Measurements from ENCODE around the gene ZNHIT2. TPM values are rescaled to one million over a fixed set of nuclear protein-coding genes. Genes with fewer than 3 reads are reported as not detected.

ZNHIT2 gene
- total RNA-seq, 1 donor from 2014 or later, result 11.1 TPM

DNA sequence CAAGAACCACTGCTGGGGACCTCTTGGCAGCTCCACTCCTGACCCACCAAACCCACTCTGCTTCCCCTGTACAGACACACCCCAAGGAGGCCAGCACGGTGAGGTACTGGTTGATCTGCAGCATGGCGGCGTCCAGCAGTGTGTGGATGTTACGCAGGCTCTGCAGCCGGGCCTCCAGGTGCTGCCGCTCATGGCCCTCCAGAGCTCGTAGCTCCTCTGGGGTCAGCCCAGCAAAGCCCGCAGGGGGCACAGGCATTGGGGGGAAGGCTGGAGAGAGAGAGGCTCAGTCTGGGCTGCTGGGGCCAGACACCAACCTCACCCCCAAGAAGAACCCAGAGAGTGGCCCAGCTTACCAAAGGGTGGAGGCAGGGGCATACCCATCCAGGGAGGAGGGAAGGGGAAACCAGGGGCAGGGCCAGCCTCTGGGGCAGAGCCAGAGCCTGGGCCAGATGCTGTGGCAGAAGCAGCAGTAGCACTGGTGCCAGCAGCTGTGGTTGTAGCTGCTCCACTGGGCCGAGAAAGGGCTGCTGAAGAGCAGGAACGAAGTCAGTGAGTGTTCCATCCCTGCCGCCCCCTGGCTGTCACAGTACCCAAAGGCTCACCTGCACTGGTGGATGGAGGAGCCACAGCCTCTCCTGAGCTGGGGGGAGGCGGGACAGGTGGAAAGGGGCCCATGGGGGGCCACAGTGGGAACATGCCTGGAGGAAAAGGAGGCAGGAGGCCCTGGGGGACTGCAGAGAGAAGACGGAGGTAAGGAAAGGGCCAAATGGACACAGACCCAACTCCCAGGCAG lies 12.3 kb upstream of the ZNHIT2 start:
- no peak for FAIRE-seq
- Histone ChIP-seq H3K4me3 (ENCODE audit: low read depth, low read length) (no peak overlapping the region), H3K27me3 (ENCODE audit: control insufficient read depth, insufficient read depth, low read length) (no peaks in the 10 kb centered on the region), H3K36me3 (ENCODE audit: control insufficient read depth, insufficient read depth, low read length) (peaks cover 55% of the 10 kb centered on the region)
- TF ChIP-seq, protein P1, sequence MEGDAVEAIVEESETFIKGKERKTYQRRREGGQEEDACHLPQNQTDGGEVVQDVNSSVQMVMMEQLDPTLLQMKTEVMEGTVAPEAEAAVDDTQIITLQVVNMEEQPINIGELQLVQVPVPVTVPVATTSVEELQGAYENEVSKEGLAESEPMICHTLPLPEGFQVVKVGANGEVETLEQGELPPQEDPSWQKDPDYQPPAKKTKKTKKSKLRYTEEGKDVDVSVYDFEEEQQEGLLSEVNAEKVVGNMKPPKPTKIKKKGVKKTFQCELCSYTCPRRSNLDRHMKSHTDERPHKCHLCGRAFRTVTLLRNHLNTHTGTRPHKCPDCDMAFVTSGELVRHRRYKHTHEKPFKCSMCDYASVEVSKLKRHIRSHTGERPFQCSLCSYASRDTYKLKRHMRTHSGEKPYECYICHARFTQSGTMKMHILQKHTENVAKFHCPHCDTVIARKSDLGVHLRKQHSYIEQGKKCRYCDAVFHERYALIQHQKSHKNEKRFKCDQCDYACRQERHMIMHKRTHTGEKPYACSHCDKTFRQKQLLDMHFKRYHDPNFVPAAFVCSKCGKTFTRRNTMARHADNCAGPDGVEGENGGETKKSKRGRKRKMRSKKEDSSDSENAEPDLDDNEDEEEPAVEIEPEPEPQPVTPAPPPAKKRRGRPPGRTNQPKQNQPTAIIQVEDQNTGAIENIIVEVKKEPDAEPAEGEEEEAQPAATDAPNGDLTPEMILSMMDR (IDR thresholded peaks at IDR 0.05; ENCODE audit: insufficient read depth, low read length, severe bottlenecking), result no peak
- no peak for DNase-seq (ENCODE audit: low read depth)

DNA sequence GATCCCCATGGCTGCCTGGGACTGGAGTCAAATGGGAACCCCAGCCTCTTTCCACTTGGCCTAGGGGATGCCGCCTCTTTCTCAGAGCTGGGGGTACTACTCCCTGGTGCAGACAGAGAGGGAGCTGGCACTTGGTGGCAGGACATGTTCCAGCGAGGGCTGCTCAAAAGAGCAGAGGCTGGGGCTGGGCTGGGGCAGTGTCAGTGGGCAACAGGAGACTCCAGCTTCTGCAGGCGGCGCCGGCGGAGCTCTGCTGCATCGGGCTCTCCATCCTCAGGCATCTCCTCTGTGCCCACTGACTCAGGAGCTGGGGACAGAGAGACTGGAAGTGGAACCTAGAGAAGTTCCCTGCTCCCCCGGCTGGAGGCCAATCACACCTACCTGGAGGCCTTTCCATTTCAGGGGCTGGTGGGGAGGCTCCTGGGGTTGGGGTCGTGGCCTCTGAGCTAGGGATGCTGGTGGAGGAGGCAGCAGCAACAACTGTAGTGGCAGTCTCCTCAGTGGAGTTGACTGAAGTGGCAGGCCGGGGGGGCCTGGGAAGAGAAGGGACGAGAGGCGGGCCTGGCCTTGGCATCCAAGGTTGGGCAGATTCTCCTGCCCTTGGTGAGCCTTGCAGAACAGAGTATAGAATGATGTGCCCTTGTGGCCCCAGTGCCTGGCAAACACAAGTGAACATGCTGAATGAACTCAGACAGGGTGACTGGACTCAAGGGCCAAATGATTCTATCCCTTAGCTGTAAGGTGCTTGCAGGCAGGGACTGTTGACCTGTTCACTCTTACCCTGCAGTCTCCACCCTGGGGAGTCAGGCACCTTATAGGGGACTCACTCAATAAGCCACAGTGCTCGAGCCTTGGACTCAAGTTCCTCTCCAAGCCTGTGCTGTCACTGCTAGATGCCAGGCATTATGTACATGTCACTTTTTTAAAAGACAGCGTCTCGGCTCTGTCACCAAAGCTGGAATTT lies 11.0 kb upstream of the ZNHIT2 start:
- no peak for FAIRE-seq
- DNase-seq (ENCODE audit: low read depth), result no peak
- Histone ChIP-seq H3K36me3 (ENCODE audit: control insufficient read depth, insufficient read depth, low read length) (peaks cover 59% of the 10 kb centered on the region), H3K27me3 (ENCODE audit: control insufficient read depth, insufficient read depth, low read length) (no peaks in the 10 kb centered on the region), H3K4me3 (ENCODE audit: low read depth, low read length) (no peak overlapping the region)
- TF ChIP-seq, protein P1 (IDR thresholded peaks at IDR 0.05; ENCODE audit: insufficient read depth, low read length, severe bottlenecking), result no peak

DNA sequence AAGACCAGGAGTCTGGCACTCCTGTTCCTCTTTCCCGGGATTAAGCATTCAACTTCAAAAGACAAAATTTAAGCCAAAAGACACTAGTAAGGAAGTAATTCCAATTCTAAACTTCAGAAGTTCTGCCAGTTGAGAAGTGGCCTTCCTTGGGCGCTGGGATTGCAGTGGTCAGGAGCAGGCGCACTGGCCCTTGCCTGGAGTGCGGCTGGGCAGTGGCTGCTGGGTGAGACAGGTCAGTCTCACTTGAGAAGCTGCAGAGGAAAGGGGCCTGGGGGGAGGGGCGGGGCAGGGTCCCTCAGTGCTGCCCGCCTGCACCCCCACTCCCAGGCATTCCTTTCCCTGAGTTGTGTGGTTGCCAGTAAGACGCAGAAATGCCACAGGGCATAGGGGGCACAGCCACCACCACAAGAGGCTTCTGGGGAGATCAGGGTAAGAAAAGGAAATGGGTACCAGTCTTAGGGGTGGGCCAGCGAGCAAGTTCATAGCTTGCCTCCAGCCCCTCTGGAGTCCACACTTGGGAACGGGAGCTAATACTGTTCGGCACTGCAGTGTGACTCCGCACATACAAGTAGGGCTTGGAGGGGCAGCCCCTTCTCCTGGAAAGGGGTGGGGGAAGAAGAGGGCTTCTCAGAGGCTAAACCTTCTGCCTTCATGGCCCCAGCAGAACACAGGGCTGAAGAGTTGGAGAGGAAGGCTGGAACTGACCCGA lies 10.1 kb upstream of the ZNHIT2 start:
- TF ChIP-seq, protein P1 (IDR thresholded peaks at IDR 0.05; ENCODE audit: insufficient read depth, low read length, severe bottlenecking), result no peak
- DNase-seq (ENCODE audit: low read depth) (no peak), FAIRE-seq (no peak)
- Histone ChIP-seq H3K4me3 (ENCODE audit: low read depth, low read length) (no peak overlapping the region), H3K36me3 (ENCODE audit: control insufficient read depth, insufficient read depth, low read length) (peaks cover 54% of the 10 kb centered on the region), H3K27me3 (ENCODE audit: control insufficient read depth, insufficient read depth, low read length) (no peaks in the 10 kb centered on the region)

DNA sequence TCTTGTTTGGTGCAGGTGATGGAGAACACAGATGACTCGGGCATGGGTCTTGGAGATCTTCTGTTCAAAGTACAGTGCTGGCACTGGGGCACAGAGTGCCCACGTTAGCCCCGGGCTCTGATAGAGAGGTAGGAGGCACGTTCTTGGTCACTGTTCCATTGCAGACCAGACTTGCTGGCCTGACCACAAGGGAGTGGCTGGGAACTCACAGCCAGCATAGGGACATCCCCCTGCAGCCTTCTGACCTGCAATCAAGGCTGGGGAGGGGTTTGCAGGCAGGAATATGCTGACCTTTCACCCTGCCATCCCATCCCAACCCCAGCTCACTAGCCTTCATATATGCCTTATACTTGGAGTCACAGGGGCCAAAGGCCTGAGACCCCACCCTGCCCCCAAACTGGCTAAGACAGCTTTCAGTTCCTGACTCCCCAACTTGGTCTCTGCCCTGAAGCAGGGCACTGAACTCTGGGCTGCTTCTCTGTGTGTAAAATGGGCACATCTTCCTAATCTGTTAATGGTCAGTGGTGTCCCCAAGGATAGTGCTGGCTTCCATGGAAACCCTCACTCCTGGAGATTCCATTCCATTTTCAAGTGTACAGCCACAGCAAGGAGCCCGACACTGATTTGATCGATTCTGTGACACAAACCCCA lies 9.2 kb upstream of the ZNHIT2 start:
- TF ChIP-seq, protein P1 (IDR thresholded peaks at IDR 0.05; ENCODE audit: insufficient read depth, low read length, severe bottlenecking), result no peak
- FAIRE-seq (no peak), DNase-seq (ENCODE audit: low read depth) (no peak)
- Histone ChIP-seq H3K36me3 (ENCODE audit: control insufficient read depth, insufficient read depth, low read length) (peaks cover 47% of the 10 kb centered on the region), H3K27me3 (ENCODE audit: control insufficient read depth, insufficient read depth, low read length) (no peaks in the 10 kb centered on the region), H3K4me3 (ENCODE audit: low read depth, low read length) (no peak overlapping the region)
